Measurements from ENCODE around the gene TCF7L1.

TCF7L1 gene

GRCh38 chr2:85181134-85181631 lies 48.0 kb downstream of the TCF7L1 start:
- Histone ChIP-seq H3K27me3 (ENCODE audit: low read depth, low read length) (no peaks in the 10 kb centered on the region), H4K20me1 (ENCODE audit: insufficient read depth, low read length) (no peaks in the 10 kb centered on the region), H3K36me3 (replicated peaks; ENCODE audit: low read depth, low read length) (no peaks in the 10 kb centered on the region), H3K79me2 (ENCODE audit: low read length) (no peaks in the 10 kb centered on the region), H3K4me2 (ENCODE audit: low read length) (no peak overlapping the region), H3K4me3 (ENCODE audit: low read length) (no peak overlapping the region), H3K4me1 (ENCODE audit: low read length) (no peaks in the 10 kb centered on the region), H3K9me3 (ENCODE audit: insufficient read depth, low read length) (no peaks in the 10 kb centered on the region), H3K27ac (ENCODE audit: low read length) (no peak overlapping the region), H2AFZ (ENCODE audit: low read depth, low read length) (no peak overlapping the region), H3K9ac (ENCODE audit: low read length) (no peak overlapping the region)
- TF ChIP-seq EZH2phosphoT487 (IDR thresholded peaks at IDR 0.05; ENCODE audit: low read depth) (no peak), CTCF (IDR thresholded peaks at IDR 0.05; ENCODE audit: low read depth, low read length) (peak; percentile 18; the same call in 1 of the 2 replicates)

GRCh38 chr2:85181844-85182456 lies 48.8 kb downstream of the TCF7L1 start:
- Histone ChIP-seq H3K36me3 (replicated peaks; ENCODE audit: low read depth, low read length) (no peaks in the 10 kb centered on the region), H3K9me3 (ENCODE audit: insufficient read depth, low read length) (no peaks in the 10 kb centered on the region), H3K4me2 (ENCODE audit: low read length) (no peak overlapping the region), H2AFZ (ENCODE audit: low read depth, low read length) (no peak overlapping the region), H3K9ac (ENCODE audit: low read length) (no peak overlapping the region), H3K4me1 (ENCODE audit: low read length) (peaks cover 2% of the 10 kb centered on the region; the same call in 1 of the 2 replicates), H4K20me1 (ENCODE audit: insufficient read depth, low read length) (no peaks in the 10 kb centered on the region), H3K4me3 (ENCODE audit: low read length) (no peak overlapping the region), H3K27ac (ENCODE audit: low read length) (no peak overlapping the region), H3K27me3 (ENCODE audit: low read depth, low read length) (0 out of 2 replicates have a peak, but pooled peaks cover under 1% of the 10 kb centered on the region), H3K79me2 (ENCODE audit: low read length) (no peaks in the 10 kb centered on the region)
- no peak for TF ChIP-seq EZH2phosphoT487 (IDR thresholded peaks at IDR 0.05; ENCODE audit: low read depth)
- TF ChIP-seq CTCF (IDR thresholded peaks at IDR 0.05; ENCODE audit: low read depth, low read length), result no peak

- Histone ChIP-seq H3K36me3 (replicated peaks; ENCODE audit: low read depth, low read length) (no peaks in the 10 kb centered on the region), H3K4me3 (ENCODE audit: low read length) (no peak overlapping the region), H3K27me3 (ENCODE audit: low read depth, low read length) (peaks cover 8% of the 10 kb centered on the region; the same call in 1 of the 2 replicates), H4K20me1 (ENCODE audit: insufficient read depth, low read length) (no peaks in the 10 kb centered on the region), H3K4me1 (ENCODE audit: low read length) (peaks cover 4% of the 10 kb centered on the region; the same call in 1 of the 2 replicates), H3K9ac (ENCODE audit: low read length) (no peak overlapping the region), H3K27ac (ENCODE audit: low read length) (no peak overlapping the region), H3K4me2 (ENCODE audit: low read length) (no peak overlapping the region), H3K9me3 (ENCODE audit: insufficient read depth, low read length) (no peaks in the 10 kb centered on the region), H2AFZ (ENCODE audit: low read depth, low read length) (no peak overlapping the region), H3K79me2 (ENCODE audit: low read length) (no peaks in the 10 kb centered on the region)
- no peak for TF ChIP-seq EZH2phosphoT487 (IDR thresholded peaks at IDR 0.05; ENCODE audit: low read depth)
- no peak for TF ChIP-seq CTCF (IDR thresholded peaks at IDR 0.05; ENCODE audit: low read depth, low read length)
Measured at GRCh38 chr2:85183076-85183475, 49.9 kb downstream of the TCF7L1 start.

- TF ChIP-seq EZH2phosphoT487 (IDR thresholded peaks at IDR 0.05; ENCODE audit: low read depth) (no peak), CTCF (IDR thresholded peaks at IDR 0.05; ENCODE audit: low read depth, low read length) (no peak)
- Histone ChIP-seq H3K27me3 (ENCODE audit: low read depth, low read length) (peaks cover 8% of the 10 kb centered on the region; the same call in 1 of the 2 replicates), H3K4me3 (ENCODE audit: low read length) (no peak overlapping the region), H4K20me1 (ENCODE audit: insufficient read depth, low read length) (no peaks in the 10 kb centered on the region), H3K36me3 (replicated peaks; ENCODE audit: low read depth, low read length) (no peaks in the 10 kb centered on the region), H3K9ac (ENCODE audit: low read length) (no peak overlapping the region), H3K9me3 (ENCODE audit: insufficient read depth, low read length) (no peaks in the 10 kb centered on the region), H3K79me2 (ENCODE audit: low read length) (no peaks in the 10 kb centered on the region), H3K4me2 (ENCODE audit: low read length) (no peak overlapping the region), H3K27ac (ENCODE audit: low read length) (no peak overlapping the region), H2AFZ (ENCODE audit: low read depth, low read length) (no peak overlapping the region), H3K4me1 (ENCODE audit: low read length) (peaks cover 4% of the 10 kb centered on the region; the same call in 1 of the 2 replicates)
Measured at GRCh38 chr2:85183479-85183878, 50.3 kb downstream of the TCF7L1 start.
